HG03439 (cell line): ENCODE measurements around the gene PTHLH.

Experiments
- ATAC-seq: cut with Tn5 transposase; IDR thresholded peaks from one replicate; pipeline ENCODE4 v1.9.1; 2021; ENCODE audit warnings: mild to moderate bottlenecking, moderate library complexity; ENCODE audit not compliant: unreplicated experiment

PTHLH gene

GRCh38 chr12:27940756-27941402 lies 31.7 kb downstream of the PTHLH start:
- ATAC-seq: peak; percentile 96

GRCh38 chr12:27940245-27940644 lies 32.3 kb downstream of the PTHLH start:
- no peak for ATAC-seq

- ATAC-seq: no peak
These were observed 34.8 kb downstream of the PTHLH start for GRCh38 chr12:27937768-27938167.

GRCh38 chr12:27936196-27936595 lies 36.3 kb downstream of the PTHLH start:
- no peak for ATAC-seq

- no peak for ATAC-seq
These were observed 38.3 kb downstream of the PTHLH start for GRCh38 chr12:27934276-27934675.

- no peak for ATAC-seq
These were observed 41.1 kb downstream of the PTHLH start for GRCh38 chr12:27931390-27931789.

GRCh38 chr12:27927347-27927746 lies 45.2 kb downstream of the PTHLH start:
- no peak for ATAC-seq

- no peak for ATAC-seq
These were observed 48.0 kb downstream of the PTHLH start for GRCh38 chr12:27924350-27925135.

GRCh38 chr12:27922531-27923139 lies 49.9 kb downstream of the PTHLH start:
- no peak for ATAC-seq

GRCh38 chr12:27919671-27920235 lies 52.8 kb downstream of the PTHLH start:
- no peak for ATAC-seq

GRCh38 chr12:27915536-27915935 lies 57.0 kb downstream of the PTHLH start:
- no peak for ATAC-seq

- no peak for ATAC-seq
These were observed 57.5 kb downstream of the PTHLH start for GRCh38 chr12:27915021-27915420.

GRCh38 chr12:27913999-27914614 lies 58.4 kb downstream of the PTHLH start:
- peak; percentile 65 for ATAC-seq

- no peak for ATAC-seq
These were observed 61.1 kb downstream of the PTHLH start for GRCh38 chr12:27911397-27911796.
